H1 (cell line): Measurements from ENCODE around the gene COX6A1. TPM values are rescaled to one million over a fixed set of nuclear protein-coding genes. Genes with fewer than 3 reads are reported as not detected.
A peak's percentile ranks its signal among the peaks of the same experiment; 100 is the strongest.

Source experiments
- NANOG ChIP-seq: IDR thresholded peaks from 2 replicates; pipeline ENCODE4 v1.6.1; 2011; ENCODE audit warnings: low read length, low read depth, mild to moderate bottlenecking, inconsistent platforms; ENCODE audit not compliant: insufficient read depth, poor library complexity, severe bottlenecking
- YY1 ChIP-seq: IDR thresholded peaks from 2 replicates; pipeline ENCODE4 v1.6.1; 2011; ENCODE audit warnings: low read depth, mild to moderate bottlenecking, low read length
- polyA plus RNA-seq, 7 experiments: library from polyadenylated mRNA; depleted of rRNA in 3 of 7; stranded (reverse) in 5 of 7; unstranded in 2 of 7; fragments of >200 nt in 5 of 7; fragments of 200-250 nt in 2 of 7; gene quantifications; 1 replicate in 5 of 7; 2 replicates in 1 of 7; 4 replicates in 1 of 7; pipeline versions ENCODE4 v1.2.1 to v1.2.3, GENCODE V29; 2011 to 2013; ENCODE audit warnings: missing spikeins in 2 of 7, mixed read lengths in 2 of 7
- total RNA-seq: library from RNA; stranded (reverse); fragmentation: NEBNext Ultra II Directional; extraction: Animal tissue kit (Norgen Biotek cat#: 25700); gene quantifications from 2 replicates; pipeline ENCODE4 v1.2.1, GENCODE V29; 2021

COX6A1 gene
- total and polyA plus RNA-seq, 2 of the 8 experiments (the other 6 are each of a cell fraction or from before 2014, with no cell fraction given) = 437 to 2,792 TPM

- TF ChIP-seq NANOG = peak; percentile 2
- peak; percentile 54; the same call in 1 of the 2 replicates for TF ChIP-seq YY1
These were observed 43.2 kb upstream of the COX6A1 start (continued) for GRCh38 chr12:120394483-120395367.
